Colonic mucosa (tissue), 4 donors: ENCODE measurements around the gene BRD3OS. TPM values are rescaled to one million over a fixed set of nuclear protein-coding genes. Genes with fewer than 3 reads are reported as not detected.

Experiments used
- DNase-seq: peaks from one replicate; pipeline ENCODE4 v3.0.0-alpha.2; 2020
- H3K27ac ChIP-seq: fragments of 200-600 bp; one replicate; pipeline ENCODE4 v1.8.0; 2021
- H3K27me3 ChIP-seq: fragments of 200-600 bp; one replicate; pipeline ENCODE4 v1.8.0; 2021
- H3K36me3 ChIP-seq: fragments of 200-600 bp; one replicate; pipeline ENCODE4 v1.8.0; 2021
- H3K4me1 ChIP-seq: fragments of 200-600 bp; one replicate; pipeline ENCODE4 v1.8.0; 2021; ENCODE audit warnings: mild to moderate bottlenecking
- H3K4me3 ChIP-seq: fragments of 200-600 bp; one replicate; pipeline ENCODE4 v1.8.0; 2021
- H3K9ac ChIP-seq, 2 donors: one replicate each; pipeline ENCODE4 v1.7.0; 2013; ENCODE audit warnings: control low read depth in 2 of 2, low read depth in 2 of 2, low read length in 2 of 2
- H3K9me3 ChIP-seq: fragments of 200-600 bp; one replicate; pipeline ENCODE4 v1.8.0; 2021
- CTCF ChIP-seq: fragments of 200-600 bp; IDR thresholded peaks from one replicate; pipeline ENCODE4 v1.8.0; 2022; ENCODE audit warnings: antibody characterized with exemption, mild to moderate bottlenecking
- intact Hi-C: fragments of 100-400 bp; cut with DNase I; formaldehyde crosslinking; loops from one replicate; pipeline ENCODE4 v1.14.1; 2022
- total RNA-seq, 2 donors: library from RNA; stranded (reverse); fragmentation: NEBNext Ultra II Directional in 1 of 2; extraction: Animal tissue kit (Norgen Biotek cat#: 25700) in 1 of 2; gene quantifications; one replicate each; pipeline ENCODE4 v1.2.1, GENCODE V29; 2021
- donor health status: healthy.
- donor health status: DM: no; HTN: no; CAD: no.
- donor health status: DM: no; HTN: no; CAD: no.

The BRD3OS gene
- total RNA-seq, 2 donors from 2014 or later = 5.2 to 6.9 TPM

GRCh38 chr9:134026981-134027380, 1.7 kb downstream of the BRD3OS start:
- intact Hi-C loops = no loop called here
- H3K9me3 ChIP-seq = no peaks in the 10 kb centered on the region
- H3K27me3 ChIP-seq = no peaks in the 10 kb centered on the region
- no peak overlapping the region for H3K9ac ChIP-seq
- no peak for DNase-seq
- no peaks in the 10 kb centered on the region for H3K4me1 ChIP-seq
- H3K4me3 ChIP-seq = no peak overlapping the region
- TF ChIP-seq CTCF = no peak
- no peaks in the 10 kb centered on the region for H3K36me3 ChIP-seq
- no peak overlapping the region for H3K27ac ChIP-seq

GRCh38 chr9:134027561-134027960, 2.3 kb downstream of the BRD3OS start:
- intact Hi-C loops = no loop called here
- Histone ChIP-seq H3K9ac (no peak overlapping the region), H3K27ac (no peak overlapping the region), H3K4me1 (no peaks in the 10 kb centered on the region), H3K9me3 (no peaks in the 10 kb centered on the region), H3K27me3 (no peaks in the 10 kb centered on the region), H3K36me3 (no peaks in the 10 kb centered on the region), H3K4me3 (no peak overlapping the region)
- no peak for DNase-seq
- no peak for TF ChIP-seq CTCF

- no peak for TF ChIP-seq CTCF
- Histone ChIP-seq H3K27ac (no peak overlapping the region), H3K36me3 (no peaks in the 10 kb centered on the region), H3K9me3 (no peaks in the 10 kb centered on the region), H3K4me3 (no peak overlapping the region), H3K9ac (no peak overlapping the region), H3K4me1 (no peaks in the 10 kb centered on the region), H3K27me3 (no peaks in the 10 kb centered on the region)
- no peak for DNase-seq
- intact Hi-C loops = no loop called here
Observed at GRCh38 chr9:134028076-134028475, 2.8 kb downstream of the BRD3OS start.

- Histone ChIP-seq H3K9ac (no peak overlapping the region), H3K9me3 (no peaks in the 10 kb centered on the region), H3K4me1 (no peaks in the 10 kb centered on the region), H3K36me3 (no peaks in the 10 kb centered on the region), H3K27me3 (no peaks in the 10 kb centered on the region), H3K4me3 (no peak overlapping the region), H3K27ac (no peak overlapping the region)
- intact Hi-C loops = no loop called here
- no peak for TF ChIP-seq CTCF
- DNase-seq = no peak
Observed at GRCh38 chr9:134028575-134029247, 3.4 kb downstream of the BRD3OS start.

GRCh38 chr9:134029248-134030226, 4.3 kb downstream of the BRD3OS start:
- Histone ChIP-seq H3K9ac (no peak overlapping the region), H3K4me1 (no peaks in the 10 kb centered on the region), H3K27ac (no peak overlapping the region), H3K36me3 (peaks cover 6% of the 10 kb centered on the region), H3K4me3 (no peak overlapping the region), H3K9me3 (no peaks in the 10 kb centered on the region), H3K27me3 (no peaks in the 10 kb centered on the region)
- intact Hi-C loops = no loop called here
- no peak for DNase-seq
- no peak for TF ChIP-seq CTCF
